Mononuclear cell (primary cell): ENCODE results near the gene HSF2BP. TPM values are rescaled to one million over a fixed set of nuclear protein-coding genes. Genes with fewer than 3 reads are reported as not detected.
"Not testable (repeated sequence)": the region's sequence is repeated elsewhere in the genome, so short reads cannot be mapped to it uniquely, and the experiment has no call there.

Source experiments
- H3K27me3 ChIP-seq: 2 replicates; pipeline ENCODE4 v1.6.0; 2011; ENCODE audit warnings: low read length, control low read depth; ENCODE audit not compliant: insufficient read depth
- H3K4me1 ChIP-seq: 2 replicates; pipeline ENCODE4 v1.5.1; 2011; ENCODE audit warnings: mild to moderate bottlenecking, low read length, control low read depth; ENCODE audit not compliant: insufficient read depth
- H3K4me3 ChIP-seq: 2 replicates; pipeline ENCODE4 v1.5.1; 2011; ENCODE audit warnings: mild to moderate bottlenecking, low read length, moderate library complexity
- H3K9me3 ChIP-seq: 2 replicates; pipeline ENCODE4 v1.5.1; 2011; ENCODE audit warnings: low read depth, mild to moderate bottlenecking, control low read depth, low read length
- total RNA-seq: library from RNA; depleted of rRNA; stranded (reverse); fragments of >200 nt; gene quantifications from one replicate; pipeline ENCODE4 v1.2.3, GENCODE V29; 2012

The HSF2BP gene
- total RNA-seq, 1 donor: 0.42 TPM

GRCh38 chr21:43667191-43667904 is 8.1 kb upstream of the HSF2BP start:
- Histone ChIP-seq H3K9me3 (no peaks in the 10 kb centered on the region), H3K27me3 (no peaks in the 10 kb centered on the region), H3K4me1 (peaks cover under 1% of the 10 kb centered on the region), H3K4me3 (no peak overlapping the region)

- Histone ChIP-seq H3K4me3 (no peak overlapping the region), H3K9me3 (no peaks in the 10 kb centered on the region), H3K27me3 (no peaks in the 10 kb centered on the region), H3K4me1 (peaks cover 15% of the 10 kb centered on the region)
Measured at GRCh38 chr21:43665879-43666278, 6.6 kb upstream of the HSF2BP start.

- Histone ChIP-seq H3K27me3 (no peaks in the 10 kb centered on the region), H3K4me1 (peaks cover 25% of the 10 kb centered on the region), H3K4me3 (no peak overlapping the region), H3K9me3 (no peaks in the 10 kb centered on the region)
Measured at GRCh38 chr21:43664358-43664757, 5.1 kb upstream of the HSF2BP start.

- H3K4me1 ChIP-seq: peaks cover 37% of the 10 kb centered on the region
- no peaks in the 10 kb centered on the region for H3K27me3 ChIP-seq
- no peak overlapping the region for H3K4me3 ChIP-seq
- H3K9me3 ChIP-seq: no peaks in the 10 kb centered on the region
Measured at GRCh38 chr21:43663033-43663432, 3.7 kb upstream of the HSF2BP start.

- no peak overlapping the region for H3K4me3 ChIP-seq
- no peaks in the 10 kb centered on the region for H3K9me3 ChIP-seq
- H3K4me1 ChIP-seq: peaks cover 45% of the 10 kb centered on the region
- H3K27me3 ChIP-seq: no peaks in the 10 kb centered on the region
Measured at GRCh38 chr21:43662286-43662685, 3.0 kb upstream of the HSF2BP start.

GRCh38 chr21:43658769-43659135 is 536 bp downstream of the HSF2BP start:
- Histone ChIP-seq H3K4me3 (no peak overlapping the region), H3K27me3 (no peaks in the 10 kb centered on the region), H3K4me1 (peaks cover 46% of the 10 kb centered on the region), H3K9me3 (no peaks in the 10 kb centered on the region)

- Histone ChIP-seq H3K4me3 (no peak overlapping the region), H3K27me3 (no peaks in the 10 kb centered on the region), H3K9me3 (no peaks in the 10 kb centered on the region), H3K4me1 (peaks cover 46% of the 10 kb centered on the region)
Measured at GRCh38 chr21:43658088-43658741, 1.1 kb downstream of the HSF2BP start.

GRCh38 chr21:43657355-43658087 is 1.8 kb downstream of the HSF2BP start:
- Histone ChIP-seq H3K27me3 (no peaks in the 10 kb centered on the region), H3K4me3 (no peak overlapping the region), H3K4me1 (peaks cover 46% of the 10 kb centered on the region), H3K9me3 (no peaks in the 10 kb centered on the region)

GRCh38 chr21:43654806-43655489 is 4.3 kb downstream of the HSF2BP start:
- peaks cover 24% of the 10 kb centered on the region for H3K4me1 ChIP-seq
- H3K9me3 ChIP-seq: no peaks in the 10 kb centered on the region
- no peaks in the 10 kb centered on the region for H3K27me3 ChIP-seq
- H3K4me3 ChIP-seq: no peak overlapping the region

- Histone ChIP-seq H3K4me1 (peaks cover 15% of the 10 kb centered on the region), H3K27me3 (no peaks in the 10 kb centered on the region), H3K4me3 (no peak overlapping the region), H3K9me3 (no peaks in the 10 kb centered on the region)
Measured at GRCh38 chr21:43653626-43654025, 5.7 kb downstream of the HSF2BP start.

GRCh38 chr21:43652616-43653015 is 6.7 kb downstream of the HSF2BP start:
- Histone ChIP-seq H3K27me3 (no peaks in the 10 kb centered on the region), H3K4me3 (no peak overlapping the region), H3K4me1 (peaks cover 5% of the 10 kb centered on the region), H3K9me3 (no peaks in the 10 kb centered on the region)

- H3K4me1 ChIP-seq, H3K4me3 ChIP-seq, H3K27me3 ChIP-seq, H3K9me3 ChIP-seq: not testable (repeated sequence)
Measured at GRCh38 chr21:43651926-43652325, 7.4 kb downstream of the HSF2BP start.

GRCh38 chr21:43648171-43648570 is 11.1 kb downstream of the HSF2BP start:
- Histone ChIP-seq H3K27me3 (no peaks in the 10 kb centered on the region), H3K4me3 (no peak overlapping the region), H3K4me1 (peaks cover 16% of the 10 kb centered on the region), H3K9me3 (no peaks in the 10 kb centered on the region)

- Histone ChIP-seq H3K4me1 (peaks cover 16% of the 10 kb centered on the region), H3K9me3 (no peaks in the 10 kb centered on the region), H3K27me3 (no peaks in the 10 kb centered on the region), H3K4me3 (no peak overlapping the region)
Measured at GRCh38 chr21:43646550-43647260, 12.6 kb downstream of the HSF2BP start.
